Measurements from ENCODE around the gene C18orf54.
"Not testable (repeated sequence)": the region's sequence is repeated elsewhere in the genome, so short reads cannot be mapped to it uniquely, and the experiment has no call there.

C18orf54 gene

GRCh38 chr18:54357660-54358494, at the start of gene C18orf54, which contains the start of gene STARD6:
Gene C18orf54 (plus strand): TSS chr18:54357906. CDS start chr18:54360573, 2,667 bp downstream.
Gene STARD6 (minus strand): TSS chr18:54357858. CDS start chr18:54354573, 3,285 bp downstream.
- H3K27ac ChIP-seq (ENCODE audit: low read depth in 2 of 2, low read length in 2 of 2): peak within 1 kb of the TSS; percentile 58 to 67
- H3K9ac ChIP-seq (ENCODE audit: low read depth in 1 of 2, low read length in 2 of 2): peak within 1 kb of the TSS; percentile 76 to 82

DNA sequence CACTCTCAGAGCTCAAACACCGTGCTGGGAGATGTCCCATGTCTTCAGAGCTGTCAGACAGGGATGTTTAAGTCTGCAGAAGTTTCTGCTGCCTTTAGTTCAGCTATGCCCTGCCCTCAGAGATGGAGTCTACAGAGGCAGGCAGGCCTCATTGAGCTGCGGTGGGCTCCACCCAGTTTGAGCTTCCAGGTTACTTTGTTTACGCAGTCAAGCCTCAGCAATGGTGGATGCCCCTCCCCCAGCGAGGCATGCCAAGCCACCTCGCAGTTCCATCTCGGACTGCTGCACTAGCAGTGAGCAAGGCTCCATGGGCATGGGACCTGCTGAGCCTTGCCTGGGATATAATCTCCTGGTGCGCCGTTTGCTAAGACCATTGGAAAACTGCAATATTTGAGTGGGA, 48.1 kb upstream of the C18orf54 start:
- not testable (repeated sequence) for H3K4me3 ChIP-seq (ENCODE audit: low read length in 2 of 2)

More at GRCh38 chr18:54357660-54358494, at the start of gene C18orf54, which contains the start of gene STARD6:
- no peaks in the 10 kb centered on the region for H3K9me3 ChIP-seq (ENCODE audit: control insufficient read depth in 2 of 2, low read length in 2 of 2)
- H3K4me3 ChIP-seq (ENCODE audit: low read length in 2 of 2): peak within 1 kb of the TSS; percentile 91 to 93
- no peaks in the 10 kb centered on the region for H3K36me3 ChIP-seq (ENCODE audit: control insufficient read depth in 2 of 2, insufficient read depth in 2 of 2, low read length in 2 of 2)
- H3K4me1 ChIP-seq (ENCODE audit: control insufficient read depth in 2 of 2, insufficient read depth in 2 of 2, low read length in 2 of 2): peaks cover 5 to 9% of the 10 kb centered on the region in 2 donors
- H3K27me3 ChIP-seq (ENCODE audit: control insufficient read depth in 2 of 2, insufficient read depth in 2 of 2, low read length in 2 of 2): peaks cover 0 to 2% of the 10 kb centered on the region in 2 donors

GRCh38 chr18:54316071-54316820, 41.5 kb upstream of the C18orf54 start:
- H3K27me3 ChIP-seq (ENCODE audit: control insufficient read depth in 2 of 2, insufficient read depth in 2 of 2, low read length in 2 of 2): no peaks in the 10 kb centered on the region
- H3K27ac ChIP-seq (ENCODE audit: low read depth in 2 of 2, low read length in 2 of 2): no peak overlapping the region
- no peaks in the 10 kb centered on the region for H3K36me3 ChIP-seq (ENCODE audit: control insufficient read depth in 2 of 2, insufficient read depth in 2 of 2, low read length in 2 of 2)
- H3K4me3 ChIP-seq (ENCODE audit: low read length in 2 of 2): no peak overlapping the region
- H3K9ac ChIP-seq (ENCODE audit: low read depth in 1 of 2, low read length in 2 of 2): no peak overlapping the region
- no peaks in the 10 kb centered on the region for H3K9me3 ChIP-seq (ENCODE audit: control insufficient read depth in 2 of 2, low read length in 2 of 2)
- no peaks in the 10 kb centered on the region for H3K4me1 ChIP-seq (ENCODE audit: control insufficient read depth in 2 of 2, insufficient read depth in 2 of 2, low read length in 2 of 2)

More for the DNA sequence above, 48.1 kb upstream of the C18orf54 start:
- not testable (repeated sequence) for H3K27ac ChIP-seq (ENCODE audit: low read depth in 2 of 2, low read length in 2 of 2); H3K9ac ChIP-seq (ENCODE audit: low read depth in 1 of 2, low read length in 2 of 2); H3K4me1 ChIP-seq (ENCODE audit: control insufficient read depth in 2 of 2, insufficient read depth in 2 of 2, low read length in 2 of 2); H3K9me3 ChIP-seq (ENCODE audit: control insufficient read depth in 2 of 2, low read length in 2 of 2); H3K36me3 ChIP-seq (ENCODE audit: control insufficient read depth in 2 of 2, insufficient read depth in 2 of 2, low read length in 2 of 2); H3K27me3 ChIP-seq (ENCODE audit: control insufficient read depth in 2 of 2, insufficient read depth in 2 of 2, low read length in 2 of 2)

DNA sequence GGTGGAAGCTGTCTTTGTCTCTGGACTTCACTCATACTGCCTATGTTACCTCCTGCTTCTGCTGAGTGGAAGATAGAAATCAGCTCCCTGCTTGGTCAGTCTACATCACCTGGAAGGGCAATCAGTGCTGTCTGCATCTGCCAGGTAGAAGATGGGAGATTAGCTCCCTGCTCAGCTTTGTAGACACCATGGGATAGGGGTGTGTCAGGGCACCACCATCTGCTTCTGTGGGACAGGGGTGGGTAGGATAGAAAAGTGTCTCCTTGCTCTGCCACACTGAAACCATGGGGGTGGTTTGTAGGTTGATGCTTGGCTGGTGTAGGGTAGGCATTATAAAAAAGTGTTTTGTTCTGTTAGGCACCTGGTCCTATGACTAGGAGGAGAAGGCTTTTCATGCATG, 34.1 kb upstream of the C18orf54 start:
- Histone ChIP-seq H3K4me1 (ENCODE audit: control insufficient read depth in 2 of 2, insufficient read depth in 2 of 2, low read length in 2 of 2) (no peaks in the 10 kb centered on the region), H3K9ac (ENCODE audit: low read depth in 1 of 2, low read length in 2 of 2) (no peak overlapping the region), H3K4me3 (ENCODE audit: low read length in 2 of 2) (no peak overlapping the region), H3K9me3 (ENCODE audit: control insufficient read depth in 2 of 2, low read length in 2 of 2) (no peaks in the 10 kb centered on the region), H3K27me3 (ENCODE audit: control insufficient read depth in 2 of 2, insufficient read depth in 2 of 2, low read length in 2 of 2) (no peaks in the 10 kb centered on the region), H3K36me3 (ENCODE audit: control insufficient read depth in 2 of 2, insufficient read depth in 2 of 2, low read length in 2 of 2) (no peaks in the 10 kb centered on the region), H3K27ac (ENCODE audit: low read depth in 2 of 2, low read length in 2 of 2) (no peak overlapping the region)

DNA sequence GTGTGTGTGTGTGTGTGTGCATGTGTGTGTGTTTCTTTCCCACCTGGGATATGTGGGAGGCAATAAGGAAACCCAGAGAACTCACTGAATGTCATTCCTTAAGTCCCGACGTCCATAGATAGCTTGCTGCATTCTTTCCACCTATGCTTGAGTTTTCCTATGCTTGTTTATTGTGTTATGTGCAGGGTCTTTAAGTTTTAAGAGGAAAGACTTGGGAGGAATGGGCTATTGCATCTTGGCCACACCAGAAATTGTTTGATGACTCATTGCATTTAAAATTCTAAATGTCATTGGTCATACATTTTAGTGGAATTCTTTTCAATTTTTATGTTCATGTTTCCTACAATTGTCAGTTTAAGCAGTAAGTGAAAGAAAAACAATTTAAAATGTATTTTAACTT, 33.7 kb upstream of the C18orf54 start:
- Histone ChIP-seq H3K27me3 (ENCODE audit: control insufficient read depth in 2 of 2, insufficient read depth in 2 of 2, low read length in 2 of 2) (no peaks in the 10 kb centered on the region), H3K4me3 (ENCODE audit: low read length in 2 of 2) (no peak overlapping the region)

DNA sequence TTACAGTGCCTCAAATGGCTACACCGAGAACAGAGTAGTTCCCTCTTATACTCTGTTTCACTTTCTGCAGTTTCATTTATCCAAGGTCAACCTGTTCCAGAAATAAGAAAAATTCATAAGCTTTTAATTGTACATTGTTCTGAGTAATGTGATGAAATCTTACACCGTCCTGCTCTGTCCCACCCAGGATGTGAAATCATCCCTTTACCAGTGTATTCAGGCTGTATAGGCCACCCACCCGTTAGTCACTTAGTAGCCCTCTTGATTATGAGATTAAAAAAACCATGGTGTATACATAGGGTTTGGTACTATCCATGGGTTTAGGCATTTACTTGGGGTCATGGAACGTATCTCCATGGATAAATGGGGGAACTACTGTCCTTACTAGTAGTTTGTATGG, 29.9 kb upstream of the C18orf54 start:
- Histone ChIP-seq H3K27me3 (ENCODE audit: control insufficient read depth in 2 of 2, insufficient read depth in 2 of 2, low read length in 2 of 2) (no peaks in the 10 kb centered on the region), H3K4me3 (ENCODE audit: low read length in 2 of 2) (no peak overlapping the region), H3K9ac (ENCODE audit: low read depth in 1 of 2, low read length in 2 of 2) (no peak overlapping the region), H3K4me1 (ENCODE audit: control insufficient read depth in 2 of 2, insufficient read depth in 2 of 2, low read length in 2 of 2) (no peaks in the 10 kb centered on the region), H3K27ac (ENCODE audit: low read depth in 2 of 2, low read length in 2 of 2) (no peak overlapping the region), H3K36me3 (ENCODE audit: control insufficient read depth in 2 of 2, insufficient read depth in 2 of 2, low read length in 2 of 2) (no peaks in the 10 kb centered on the region), H3K9me3 (ENCODE audit: control insufficient read depth in 2 of 2, low read length in 2 of 2) (no peaks in the 10 kb centered on the region)

More for the DNA sequence above, 33.7 kb upstream of the C18orf54 start:
- Histone ChIP-seq H3K9me3 (ENCODE audit: control insufficient read depth in 2 of 2, low read length in 2 of 2) (no peaks in the 10 kb centered on the region), H3K9ac (ENCODE audit: low read depth in 1 of 2, low read length in 2 of 2) (no peak overlapping the region), H3K36me3 (ENCODE audit: control insufficient read depth in 2 of 2, insufficient read depth in 2 of 2, low read length in 2 of 2) (no peaks in the 10 kb centered on the region), H3K4me1 (ENCODE audit: control insufficient read depth in 2 of 2, insufficient read depth in 2 of 2, low read length in 2 of 2) (no peaks in the 10 kb centered on the region), H3K27ac (ENCODE audit: low read depth in 2 of 2, low read length in 2 of 2) (no peak overlapping the region)

GRCh38 chr18:54329787-54330186, 27.9 kb upstream of the C18orf54 start:
- Histone ChIP-seq H3K27me3 (ENCODE audit: control insufficient read depth in 2 of 2, insufficient read depth in 2 of 2, low read length in 2 of 2) (no peaks in the 10 kb centered on the region), H3K27ac (ENCODE audit: low read depth in 2 of 2, low read length in 2 of 2) (no peak overlapping the region), H3K4me3 (ENCODE audit: low read length in 2 of 2) (no peak overlapping the region), H3K9me3 (ENCODE audit: control insufficient read depth in 2 of 2, low read length in 2 of 2) (no peaks in the 10 kb centered on the region), H3K36me3 (ENCODE audit: control insufficient read depth in 2 of 2, insufficient read depth in 2 of 2, low read length in 2 of 2) (no peaks in the 10 kb centered on the region), H3K4me1 (ENCODE audit: control insufficient read depth in 2 of 2, insufficient read depth in 2 of 2, low read length in 2 of 2) (no peaks in the 10 kb centered on the region), H3K9ac (ENCODE audit: low read depth in 1 of 2, low read length in 2 of 2) (no peak overlapping the region)

DNA sequence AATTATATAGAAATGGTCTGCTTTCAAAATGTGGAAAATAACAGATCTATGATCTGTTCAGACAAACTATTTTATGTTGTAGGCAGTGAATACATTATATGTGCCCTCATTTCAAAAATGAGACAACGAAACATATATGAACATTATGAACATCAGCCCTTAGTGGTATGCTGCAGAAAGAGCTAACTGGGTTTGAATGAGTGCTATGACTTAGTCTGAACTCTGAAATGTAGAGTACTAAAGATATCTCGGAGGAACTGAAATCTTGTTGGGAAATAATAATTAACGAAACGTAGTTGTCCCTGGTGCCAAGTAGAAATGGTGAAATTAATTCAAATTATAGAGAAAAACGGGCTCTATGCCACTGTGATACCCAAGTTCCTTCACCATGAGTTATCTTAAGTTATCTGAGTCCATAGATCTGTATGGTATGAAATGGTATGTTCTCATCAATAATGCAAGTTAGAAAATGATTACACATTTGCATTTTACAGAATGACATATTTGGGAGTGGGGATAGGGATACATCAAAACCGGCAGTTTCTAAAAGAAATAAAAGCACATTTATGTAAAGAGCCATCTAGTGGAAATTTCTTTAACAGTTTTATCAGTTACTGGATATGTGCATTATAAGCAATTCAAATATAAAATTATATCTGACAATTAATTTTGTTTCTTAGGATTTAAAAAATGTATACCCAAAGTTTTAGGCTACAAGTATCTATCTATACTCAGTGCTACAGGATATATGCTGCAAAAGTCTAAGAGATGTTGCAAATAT, 26.7 kb upstream of the C18orf54 start:
- Histone ChIP-seq H3K36me3 (ENCODE audit: control insufficient read depth in 2 of 2, insufficient read depth in 2 of 2, low read length in 2 of 2) (no peaks in the 10 kb centered on the region), H3K9me3 (ENCODE audit: control insufficient read depth in 2 of 2, low read length in 2 of 2) (no peaks in the 10 kb centered on the region), H3K27ac (ENCODE audit: low read depth in 2 of 2, low read length in 2 of 2) (no peak overlapping the region), H3K4me1 (ENCODE audit: control insufficient read depth in 2 of 2, insufficient read depth in 2 of 2, low read length in 2 of 2) (no peaks in the 10 kb centered on the region), H3K27me3 (ENCODE audit: control insufficient read depth in 2 of 2, insufficient read depth in 2 of 2, low read length in 2 of 2) (no peaks in the 10 kb centered on the region), H3K9ac (ENCODE audit: low read depth in 1 of 2, low read length in 2 of 2) (no peak overlapping the region), H3K4me3 (ENCODE audit: low read length in 2 of 2) (no peak overlapping the region)

DNA sequence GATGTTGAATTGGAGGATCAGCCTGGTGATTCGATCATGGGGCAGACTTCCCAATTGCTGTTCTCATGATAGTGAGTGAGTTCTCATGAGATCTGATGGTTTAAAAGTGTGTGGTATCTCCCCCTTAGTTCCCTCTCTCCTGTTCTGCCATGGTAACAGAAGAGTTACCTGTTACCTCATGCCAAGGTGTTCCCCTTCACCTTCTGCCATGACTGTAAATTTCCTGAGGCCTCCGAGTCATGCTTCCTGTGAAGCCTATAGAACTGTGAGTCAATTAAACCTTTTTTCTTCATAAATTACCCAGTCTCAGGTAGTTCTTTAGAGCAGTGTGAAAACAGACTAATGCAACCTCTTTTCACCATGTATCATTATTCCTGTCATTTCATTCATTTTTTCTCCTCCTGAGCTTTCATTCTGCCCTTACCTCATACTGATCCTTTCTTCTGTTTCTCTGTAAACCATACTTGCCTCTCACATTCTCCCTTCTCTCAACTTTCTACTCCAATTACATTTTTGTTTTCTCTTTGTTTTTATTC, 22.0 kb upstream of the C18orf54 start:
- Histone ChIP-seq H3K9ac (ENCODE audit: low read depth in 1 of 2, low read length in 2 of 2) (no peak overlapping the region), H3K4me3 (ENCODE audit: low read length in 2 of 2) (no peak overlapping the region), H3K9me3 (ENCODE audit: control insufficient read depth in 2 of 2, low read length in 2 of 2) (no peaks in the 10 kb centered on the region), H3K36me3 (ENCODE audit: control insufficient read depth in 2 of 2, insufficient read depth in 2 of 2, low read length in 2 of 2) (no peaks in the 10 kb centered on the region), H3K4me1 (ENCODE audit: control insufficient read depth in 2 of 2, insufficient read depth in 2 of 2, low read length in 2 of 2) (no peaks in the 10 kb centered on the region), H3K27me3 (ENCODE audit: control insufficient read depth in 2 of 2, insufficient read depth in 2 of 2, low read length in 2 of 2) (no peaks in the 10 kb centered on the region), H3K27ac (ENCODE audit: low read depth in 2 of 2, low read length in 2 of 2) (no peak overlapping the region)
